ENCODE results near the gene CDH23.

The CDH23 gene

DNA sequence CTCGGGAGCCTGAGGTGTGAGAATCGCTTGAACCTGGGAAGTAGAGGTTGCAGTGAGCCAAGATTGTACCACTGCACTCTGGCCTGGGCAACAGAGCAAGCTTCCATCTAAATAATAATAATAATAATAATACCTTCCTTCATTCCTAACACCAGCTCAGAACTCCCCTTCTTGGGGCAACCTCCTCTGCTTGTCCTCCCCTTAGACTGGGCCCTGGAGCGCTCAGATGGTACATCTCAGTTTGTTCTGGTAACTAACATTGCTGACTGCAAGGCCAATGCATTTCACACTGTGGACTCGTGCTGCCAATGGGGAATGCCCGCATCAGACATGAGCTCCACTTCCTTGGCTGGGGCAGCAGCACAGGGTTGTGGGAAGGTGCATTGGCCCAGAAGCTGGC is 245.3 kb downstream of the CDH23 start:
- Histone ChIP-seq H3K36me3 (replicated peaks; ENCODE audit: insufficient read depth, low read length) (no peaks in the 10 kb centered on the region), H3K4me1 (ENCODE audit: low read length) (no peaks in the 10 kb centered on the region), H3K4me3 (ENCODE audit: low read length) (no peak overlapping the region), H3K4me2 (ENCODE audit: low read depth, low read length) (no peak overlapping the region), H3K9ac (ENCODE audit: low read length) (no peak overlapping the region), H3K27me3 (replicated peaks; ENCODE audit: insufficient read depth, low read length) (peaks cover 79% of the 10 kb centered on the region), H4K20me1 (ENCODE audit: insufficient read depth, low read length) (no peaks in the 10 kb centered on the region), H3K9me2 (replicated peaks; ENCODE audit: insufficient read depth, low read length) (no peaks in the 10 kb centered on the region), H3K79me2 (ENCODE audit: low read length) (no peaks in the 10 kb centered on the region), H3K9me3 (replicated peaks; ENCODE audit: insufficient read depth, low read length) (no peaks in the 10 kb centered on the region), H2AFZ (ENCODE audit: low read length) (no peak overlapping the region), H3F3A (ENCODE audit: insufficient read depth, low read length) (no peaks in the 10 kb centered on the region), H3K27ac (ENCODE audit: low read length) (no peak overlapping the region)
- no peak for DNase-seq
- TF ChIP-seq, protein P1, sequence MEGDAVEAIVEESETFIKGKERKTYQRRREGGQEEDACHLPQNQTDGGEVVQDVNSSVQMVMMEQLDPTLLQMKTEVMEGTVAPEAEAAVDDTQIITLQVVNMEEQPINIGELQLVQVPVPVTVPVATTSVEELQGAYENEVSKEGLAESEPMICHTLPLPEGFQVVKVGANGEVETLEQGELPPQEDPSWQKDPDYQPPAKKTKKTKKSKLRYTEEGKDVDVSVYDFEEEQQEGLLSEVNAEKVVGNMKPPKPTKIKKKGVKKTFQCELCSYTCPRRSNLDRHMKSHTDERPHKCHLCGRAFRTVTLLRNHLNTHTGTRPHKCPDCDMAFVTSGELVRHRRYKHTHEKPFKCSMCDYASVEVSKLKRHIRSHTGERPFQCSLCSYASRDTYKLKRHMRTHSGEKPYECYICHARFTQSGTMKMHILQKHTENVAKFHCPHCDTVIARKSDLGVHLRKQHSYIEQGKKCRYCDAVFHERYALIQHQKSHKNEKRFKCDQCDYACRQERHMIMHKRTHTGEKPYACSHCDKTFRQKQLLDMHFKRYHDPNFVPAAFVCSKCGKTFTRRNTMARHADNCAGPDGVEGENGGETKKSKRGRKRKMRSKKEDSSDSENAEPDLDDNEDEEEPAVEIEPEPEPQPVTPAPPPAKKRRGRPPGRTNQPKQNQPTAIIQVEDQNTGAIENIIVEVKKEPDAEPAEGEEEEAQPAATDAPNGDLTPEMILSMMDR (IDR thresholded peaks at IDR 0.05; ENCODE audit: low read length): no peak
- TF ChIP-seq EZH2phosphoT487 (IDR thresholded peaks at IDR 0.05; ENCODE audit: low read length) (no peak), EZH2 (optimal IDR thresholded peaks at IDR 0.05; ENCODE audit: low read depth, low read length) (no peak)

- Histone ChIP-seq H3K4me2 (ENCODE audit: low read depth, low read length) (no peak overlapping the region), H3K79me2 (ENCODE audit: low read length) (no peaks in the 10 kb centered on the region), H3K4me3 (ENCODE audit: low read length) (no peak overlapping the region), H3F3A (ENCODE audit: insufficient read depth, low read length) (no peaks in the 10 kb centered on the region), H3K27ac (ENCODE audit: low read length) (no peak overlapping the region), H3K9me2 (replicated peaks; ENCODE audit: insufficient read depth, low read length) (no peaks in the 10 kb centered on the region), H3K36me3 (replicated peaks; ENCODE audit: insufficient read depth, low read length) (no peaks in the 10 kb centered on the region), H2AFZ (ENCODE audit: low read length) (no peak overlapping the region), H4K20me1 (ENCODE audit: insufficient read depth, low read length) (no peaks in the 10 kb centered on the region), H3K9ac (ENCODE audit: low read length) (no peak overlapping the region), H3K9me3 (replicated peaks; ENCODE audit: insufficient read depth, low read length) (no peaks in the 10 kb centered on the region), H3K27me3 (replicated peaks; ENCODE audit: insufficient read depth, low read length) (peaks cover 77% of the 10 kb centered on the region), H3K4me1 (ENCODE audit: low read length) (no peaks in the 10 kb centered on the region)
- TF ChIP-seq EZH2 (optimal IDR thresholded peaks at IDR 0.05; ENCODE audit: low read depth, low read length) (no peak), EZH2phosphoT487 (IDR thresholded peaks at IDR 0.05; ENCODE audit: low read length) (no peak)
- TF ChIP-seq, protein P1 (IDR thresholded peaks at IDR 0.05; ENCODE audit: low read length): no peak
- DNase-seq: no peak
Observed at GRCh38 chr10:71643904-71644303, 247.2 kb downstream of the CDH23 start.

DNA sequence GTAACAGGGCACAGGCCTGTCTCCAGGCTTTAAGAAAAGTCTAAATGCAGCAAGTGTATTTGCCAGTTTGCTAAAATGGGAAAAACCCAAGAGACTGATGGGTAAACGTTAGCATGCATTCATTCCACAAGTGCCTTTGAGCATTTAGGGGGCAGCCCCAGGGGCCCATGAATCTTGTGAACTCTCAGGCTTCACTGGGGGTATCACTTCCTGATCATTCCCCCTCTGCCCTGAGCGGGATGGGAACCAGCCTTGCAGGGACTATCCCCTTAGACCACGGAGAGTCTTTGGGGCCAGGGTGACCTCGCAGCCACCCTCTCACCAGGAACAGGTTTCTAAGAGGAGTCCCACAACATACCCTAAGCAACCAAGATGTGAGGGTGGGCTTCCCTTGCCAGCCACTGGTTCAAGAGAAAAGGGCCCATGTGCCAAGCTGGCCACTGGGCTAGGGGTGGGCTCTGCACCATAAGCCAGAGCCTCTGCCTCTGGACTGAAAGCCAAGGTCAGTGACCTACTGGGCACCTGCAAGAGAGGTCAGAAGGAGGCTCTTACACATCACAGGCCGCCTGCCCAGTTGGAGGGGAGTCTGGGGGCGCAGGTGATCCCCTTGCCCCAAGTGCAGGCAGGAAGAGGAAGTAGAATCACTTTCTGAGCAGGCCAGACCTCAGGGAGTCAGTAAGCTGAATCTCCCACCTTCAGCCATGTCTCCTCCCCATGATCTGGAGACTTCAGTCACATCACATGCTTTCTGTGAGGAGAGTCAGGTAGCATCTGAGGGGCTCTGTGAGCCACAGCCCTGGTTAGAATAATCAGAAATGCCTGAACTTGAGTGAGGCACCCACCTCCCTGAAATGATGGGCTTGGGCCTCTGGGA is 247.8 kb downstream of the CDH23 start:
- Histone ChIP-seq H3K27me3 (replicated peaks; ENCODE audit: insufficient read depth, low read length) (peaks cover 71% of the 10 kb centered on the region), H3K36me3 (replicated peaks; ENCODE audit: insufficient read depth, low read length) (no peaks in the 10 kb centered on the region), H2AFZ (ENCODE audit: low read length) (no peak overlapping the region), H3K79me2 (ENCODE audit: low read length) (no peaks in the 10 kb centered on the region), H3K27ac (ENCODE audit: low read length) (no peak overlapping the region), H3K9me3 (replicated peaks; ENCODE audit: insufficient read depth, low read length) (no peaks in the 10 kb centered on the region), H3K9ac (ENCODE audit: low read length) (no peak overlapping the region), H3K4me2 (ENCODE audit: low read depth, low read length) (no peak overlapping the region), H4K20me1 (ENCODE audit: insufficient read depth, low read length) (no peaks in the 10 kb centered on the region), H3F3A (ENCODE audit: insufficient read depth, low read length) (no peaks in the 10 kb centered on the region), H3K9me2 (replicated peaks; ENCODE audit: insufficient read depth, low read length) (no peaks in the 10 kb centered on the region), H3K4me1 (ENCODE audit: low read length) (no peaks in the 10 kb centered on the region), H3K4me3 (ENCODE audit: low read length) (no peak overlapping the region)
- TF ChIP-seq EZH2 (optimal IDR thresholded peaks at IDR 0.05; ENCODE audit: low read depth, low read length) (no peak), EZH2phosphoT487 (IDR thresholded peaks at IDR 0.05; ENCODE audit: low read length) (no peak)
- TF ChIP-seq, protein P1 (IDR thresholded peaks at IDR 0.05; ENCODE audit: low read length): no peak
- no peak for DNase-seq

Measured in MM.1S (cell line).